HG03442 (cell line): ENCODE results near the gene KLF7.

Source experiments
- ATAC-seq: cut with Tn5 transposase; IDR thresholded peaks from one replicate; pipeline ENCODE4 v1.9.1; 2021; ENCODE audit warnings: mild to moderate bottlenecking, moderate library complexity; ENCODE audit not compliant: unreplicated experiment

The KLF7 gene

GRCh38 chr2:207035875-207036274, 129.9 kb downstream of the KLF7 start:
- no peak for ATAC-seq

GRCh38 chr2:207032490-207032889, 133.3 kb downstream of the KLF7 start:
- ATAC-seq: no peak
